ENCODE data around the gene SEPTIN1. TPM values are rescaled to one million over a fixed set of nuclear protein-coding genes. Genes with fewer than 3 reads are reported as not detected.
A peak's percentile ranks its signal among the peaks of the same experiment; 100 is the strongest.

SEPTIN1 gene
- total RNA-seq, 2 experiments from 2014 or later: 133 to 181 TPM

- ChIA-PET POLR2A (interaction anchor here (0.7 to 3.2 kb wide), 6 partner anchors 9 to 28 kb away, joined by 3 to 18 read pairs (median 5); partner anchors contain the start of gene SEPTIN1), CTCF (ENCODE audit: unreplicated experiment) (interaction anchor here (0.9 to 1.1 kb wide), 2 partner anchors 12 to 16 kb away, joined by 3 to 4 read pairs; partner anchors contain the start of gene TBC1D10B)
- Histone ChIP-seq H3K9me2 (ENCODE audit: insufficient read depth, low read length) (no peaks in the 10 kb centered on the region), H3K9me3 (ENCODE audit: low read length) (no peaks in the 10 kb centered on the region), H3K4me3 (ENCODE audit: low read depth, low read length, poor library complexity, severe bottlenecking) (peak overlapping the region; percentile 98), H3K4me1 (ENCODE audit: insufficient read depth, low read length, poor library complexity, severe bottlenecking) (peaks cover 69% of the 10 kb centered on the region), H3K27ac (ENCODE audit: low read depth, low read length, poor library complexity, severe bottlenecking) (peak overlapping the region; percentile 76), H4K20me1 (ENCODE audit: insufficient read depth, low read length) (no peaks in the 10 kb centered on the region), H2AFZ (ENCODE audit: low read length) (peak overlapping the region; percentile 33), H3K4me2 (ENCODE audit: low read length) (peak overlapping the region; percentile 99), H3K79me2 (ENCODE audit: insufficient read depth, low read depth, low read length) (peaks cover 37% of the 10 kb centered on the region), H3K36me3 (ENCODE audit: insufficient read depth, low read length) (peaks cover 78% of the 10 kb centered on the region)
- no peak for TF ChIP-seq CTCF (conservative IDR thresholded peaks at IDR 0.05; ENCODE audit: low read length)
- no peak for TF ChIP-seq EZH2phosphoT487 (IDR thresholded peaks at IDR 0.05; ENCODE audit: borderline replicate concordance, low read depth, low read length)
- BruUV-seq (replicated peaks): no TSS peak
- peak; percentile 19 for DNase-seq (ENCODE audit: low spot score)
- intact Hi-C loops (cut with micrococcal nuclease; ENCODE audit: unreplicated experiment): loop anchor here (10.0 kb wide), 1 partner anchor 290 kb away; the partner anchor contains the start of gene ALDOA
Measured at GRCh38 chr16:30354423-30355143, 27.8 kb downstream of the SEPTIN1 start.

- peak overlapping the region; percentile 98 for H3K4me3 ChIP-seq (ENCODE audit: low read depth, low read length, poor library complexity, severe bottlenecking)
Measured at GRCh38 chr16:30353438-30354129, 28.8 kb downstream of the SEPTIN1 start.

More at GRCh38 chr16:30353438-30354129, 28.8 kb downstream of the SEPTIN1 start:
- Histone ChIP-seq H3K4me1 (ENCODE audit: insufficient read depth, low read length, poor library complexity, severe bottlenecking) (peaks cover 79% of the 10 kb centered on the region), H3K79me2 (ENCODE audit: insufficient read depth, low read depth, low read length) (peaks cover 37% of the 10 kb centered on the region), H2AFZ (ENCODE audit: low read length) (no peak overlapping the region), H3K9me3 (ENCODE audit: low read length) (no peaks in the 10 kb centered on the region), H3K9me2 (ENCODE audit: insufficient read depth, low read length) (no peaks in the 10 kb centered on the region), H3K36me3 (ENCODE audit: insufficient read depth, low read length) (peaks cover 68% of the 10 kb centered on the region), H3K4me2 (ENCODE audit: low read length) (peak overlapping the region; percentile 99), H3K27ac (ENCODE audit: low read depth, low read length, poor library complexity, severe bottlenecking) (peak overlapping the region; percentile 76), H4K20me1 (ENCODE audit: insufficient read depth, low read length) (no peaks in the 10 kb centered on the region)
- intact Hi-C loops (cut with micrococcal nuclease; ENCODE audit: unreplicated experiment): loop anchor here (10.0 kb wide), 1 partner anchor 289 kb away; the partner anchor contains the start of gene ALDOA
- CTCF ChIA-PET (ENCODE audit: unreplicated experiment): interaction anchor here (0.6 to 1.1 kb wide), 4 partner anchors 11 to 296 kb away, joined by 3 to 9 read pairs (median 4); partner anchors contain the start of gene TBC1D10B
- no peak for DNase-seq (ENCODE audit: low spot score)
- TF ChIP-seq CTCF (conservative IDR thresholded peaks at IDR 0.05; ENCODE audit: low read length) (no peak), EZH2phosphoT487 (IDR thresholded peaks at IDR 0.05; ENCODE audit: borderline replicate concordance, low read depth, low read length) (no peak)
- POLR2A ChIA-PET: interaction anchor here (0.9 to 4.5 kb wide), 5 partner anchors 11 to 29 kb away, joined by 3 to 21 read pairs (median 7); partner anchors contain the start of genes SEPTIN1 and TBC1D10B
- BruUV-seq (replicated peaks): TSS peak; percentile 77

Measured in OCI-LY7 (cell line).